Erythroblast (primary cell): ENCODE measurements around the gene ENG.

Experiments used
- GATA1 ChIP-seq: IDR thresholded peaks from 2 replicates; pipeline ENCODE4 v1.6.1; 2011; ENCODE audit warnings: low read depth, mild to moderate bottlenecking, control low read depth, low read length, moderate library complexity
- POLR2A ChIP-seq: IDR thresholded peaks from 2 replicates; pipeline ENCODE4 v1.6.1; 2011; ENCODE audit warnings: mild to moderate bottlenecking, low read length

GRCh38 chr9:127846443-127847177 lies 7.8 kb downstream of the ENG start:
- no peak for TF ChIP-seq POLR2A
- TF ChIP-seq GATA1 = no peak
